GM18858 (cell line): ENCODE data around the gene YEATS4.

Experiments
- ATAC-seq: cut with Tn5 transposase; IDR thresholded peaks from one replicate; pipeline ENCODE4 v1.9.1; 2021; ENCODE audit not compliant: unreplicated experiment

Gene YEATS4

DNA sequence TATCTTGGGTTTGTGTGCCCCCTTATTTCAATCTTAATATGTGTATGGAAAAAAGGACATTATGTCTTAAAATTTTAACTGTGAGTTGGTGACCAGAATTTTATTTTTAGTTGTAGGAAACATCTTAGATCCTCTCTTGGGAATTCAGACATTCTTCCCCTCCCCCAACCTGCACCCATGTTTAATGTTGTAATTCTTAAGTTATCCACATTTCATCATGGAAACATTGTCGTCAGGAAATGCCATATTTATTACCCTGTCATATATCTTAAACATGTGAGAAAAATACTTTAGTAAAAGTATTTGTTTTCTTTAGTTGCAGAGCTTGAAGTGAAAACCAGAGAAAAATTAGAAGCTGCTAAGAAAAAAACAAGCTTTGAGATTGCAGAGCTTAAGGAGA lies 30.3 kb downstream of the YEATS4 start:
- ATAC-seq: no peak

DNA sequence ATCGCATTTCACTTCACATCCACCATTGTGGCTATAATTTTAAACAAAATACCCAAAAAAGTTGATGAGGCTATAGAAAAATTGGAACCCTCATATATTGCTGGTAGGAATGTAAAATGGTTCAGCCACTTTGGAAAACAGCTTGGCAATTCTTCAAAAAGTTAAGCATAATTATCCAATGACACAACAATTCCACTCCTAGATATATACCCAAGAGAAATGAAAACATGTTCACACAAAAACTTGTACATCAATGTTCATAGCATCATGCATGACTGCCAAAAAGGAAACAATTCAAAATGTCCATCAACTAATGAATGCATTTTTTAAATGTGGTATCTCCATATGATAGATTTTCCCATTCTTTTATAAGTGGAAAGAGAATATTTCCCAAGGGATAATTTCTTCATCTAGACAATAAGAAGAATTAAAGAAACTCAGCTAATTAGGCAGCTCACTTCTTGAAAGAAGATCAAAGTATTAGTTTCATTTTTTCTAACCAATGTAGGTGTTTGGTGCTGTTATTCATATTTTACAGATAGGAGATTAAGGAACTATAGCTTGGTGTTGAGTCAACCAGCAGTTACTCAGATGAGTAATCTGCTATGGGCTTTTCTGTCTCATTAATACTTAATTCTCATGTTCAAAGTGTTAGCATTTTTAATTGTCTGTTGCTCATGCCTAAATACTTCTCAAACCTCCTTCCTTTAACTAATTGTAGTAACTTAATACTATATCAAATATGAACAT lies 32.8 kb downstream of the YEATS4 start:
- peak; percentile 84 for ATAC-seq

DNA sequence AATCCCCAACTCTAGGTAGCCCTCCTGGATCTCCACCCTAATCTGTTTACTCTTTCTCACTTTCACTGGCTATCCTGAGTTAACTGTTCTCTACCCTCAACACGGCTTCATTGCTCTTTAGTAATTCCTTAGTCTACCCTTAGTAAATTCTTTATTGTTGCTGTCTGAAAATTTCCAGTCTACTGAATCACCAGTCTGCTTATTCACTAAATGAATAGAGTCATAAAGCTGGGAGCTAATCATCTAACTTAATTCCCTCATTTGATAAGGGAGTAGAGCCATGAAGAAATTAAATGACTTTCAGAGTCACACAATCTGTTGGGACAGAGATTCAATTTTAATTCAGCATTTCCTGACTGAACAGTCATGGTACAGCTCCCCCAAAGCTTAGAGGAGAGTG lies 36.5 kb downstream of the YEATS4 start:
- no peak for ATAC-seq

DNA sequence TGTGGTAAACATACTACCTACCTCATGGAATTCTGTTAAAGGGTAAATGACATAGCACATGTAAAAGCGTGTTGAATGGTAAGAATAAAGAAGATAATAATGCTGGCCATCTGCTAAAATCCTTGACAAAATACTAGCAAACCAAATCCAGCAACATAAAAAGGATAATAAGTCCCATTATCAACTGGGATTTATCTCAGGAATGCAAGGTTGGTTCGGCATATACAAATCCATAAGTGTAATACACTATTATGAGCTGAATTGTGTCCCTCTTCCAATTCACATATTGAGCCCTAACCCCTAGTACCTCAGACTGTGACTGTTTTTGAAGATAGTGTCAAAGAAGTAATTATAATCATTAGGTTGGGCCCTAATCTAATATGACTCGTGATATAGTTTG lies 37.4 kb downstream of the YEATS4 start:
- no peak for ATAC-seq

- ATAC-seq: no peak
These were observed 38.4 kb downstream of the YEATS4 start for GRCh38 chr12:69397978-69398377.

GRCh38 chr12:69401940-69402339 lies 42.4 kb downstream of the YEATS4 start:
- ATAC-seq: no peak

DNA sequence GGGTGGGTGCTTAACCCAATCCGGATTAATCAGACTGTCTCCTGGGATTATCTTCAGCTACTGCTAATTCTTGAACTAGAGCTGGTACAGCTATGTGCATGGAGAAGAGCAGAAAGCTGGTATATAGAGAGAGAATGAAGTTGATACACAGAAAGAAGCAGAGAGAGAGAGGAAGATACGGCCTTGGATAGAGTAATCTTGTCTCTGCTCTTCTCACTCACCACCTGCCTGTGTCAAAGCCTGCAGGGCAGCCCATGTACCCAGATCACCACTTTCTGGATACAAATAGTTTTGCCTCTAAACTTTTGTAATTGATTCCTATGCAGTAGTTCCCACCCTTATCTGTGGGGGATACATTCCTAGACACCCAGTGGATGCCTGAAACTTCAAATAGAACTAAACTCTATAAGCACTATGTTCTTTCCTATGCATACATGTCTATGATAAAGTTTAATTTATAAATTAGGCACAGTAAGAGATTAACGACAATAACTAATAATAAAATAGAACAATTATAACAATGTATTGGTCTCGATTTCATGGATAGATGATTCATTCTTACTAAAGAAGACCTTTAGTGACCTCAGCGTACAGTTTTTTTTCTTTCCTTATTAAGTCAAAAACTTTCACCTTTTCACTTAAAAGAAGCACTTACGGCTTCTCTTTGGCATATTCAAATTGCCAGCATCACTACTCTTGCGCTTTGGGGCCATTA lies 45.5 kb downstream of the YEATS4 start:
- no peak for ATAC-seq

GRCh38 chr12:69405566-69405865 lies 46.0 kb downstream of the YEATS4 start:
- ATAC-seq: no peak

- ATAC-seq: no peak
These were observed 46.7 kb downstream of the YEATS4 start for GRCh38 chr12:69406217-69406616.

DNA sequence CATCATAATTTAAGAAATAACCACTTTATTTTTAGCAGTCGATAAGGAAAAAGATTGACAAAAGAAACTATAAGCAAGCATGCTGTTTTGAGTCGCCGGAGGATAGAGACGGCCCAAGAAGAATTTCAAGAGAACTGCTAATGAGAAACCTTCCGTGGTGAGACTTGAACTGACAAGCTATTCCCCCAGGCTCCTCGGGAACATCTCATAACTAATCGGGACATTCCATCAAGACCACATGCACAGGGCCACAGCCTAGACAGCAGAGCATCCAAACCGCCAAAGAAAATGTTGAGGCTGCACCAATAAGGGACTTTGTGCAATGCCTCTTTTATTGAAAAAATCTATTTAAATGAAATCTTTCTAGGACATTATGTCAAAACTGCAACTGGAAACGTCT lies 51.0 kb downstream of the YEATS4 start:
- no peak for ATAC-seq

DNA sequence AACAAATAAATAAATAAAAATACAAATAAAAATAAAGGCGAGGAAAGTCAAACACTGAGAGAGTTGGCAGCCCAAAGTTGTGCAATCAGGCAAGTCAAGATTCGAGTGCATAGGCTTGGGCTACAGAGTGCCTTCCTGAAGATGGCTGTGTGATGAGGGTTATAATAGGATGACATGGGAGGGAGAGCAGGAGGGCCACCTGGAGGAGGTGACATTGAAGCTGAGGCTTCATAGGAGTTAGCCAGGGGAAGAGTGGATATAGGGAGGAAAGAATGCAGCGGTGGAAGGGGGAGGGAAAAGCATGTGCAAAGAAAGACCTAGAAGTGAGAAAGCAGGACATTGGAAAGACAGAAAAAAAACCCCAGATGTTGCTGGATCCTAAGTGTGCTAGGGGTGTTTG lies 53.1 kb downstream of the YEATS4 start:
- no peak for ATAC-seq

GRCh38 chr12:69415471-69416275 lies 56.1 kb downstream of the YEATS4 start:
- ATAC-seq: no peak

GRCh38 chr12:69417231-69417630 lies 57.7 kb downstream of the YEATS4 start:
- no peak for ATAC-seq

DNA sequence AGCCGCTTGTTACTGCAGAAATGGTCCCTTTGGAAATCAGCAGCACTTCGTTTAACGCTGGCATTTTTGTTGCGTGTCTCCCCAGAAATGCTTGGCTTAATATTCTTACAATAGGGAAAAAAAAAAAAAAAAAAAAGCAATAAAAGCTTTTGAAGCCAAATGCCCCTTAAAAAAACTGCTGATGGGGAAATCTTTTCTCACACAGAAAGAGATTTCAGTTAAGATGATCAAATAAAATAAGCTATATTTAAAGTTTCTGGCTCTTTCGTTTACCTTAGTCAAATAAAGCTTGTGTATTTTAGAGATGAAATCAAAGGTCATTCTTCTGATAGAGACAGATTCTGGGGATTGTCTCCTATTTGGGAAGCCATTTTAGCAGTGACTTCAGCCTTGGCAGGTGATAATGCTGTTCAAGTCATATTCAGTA lies 58.2 kb downstream of the YEATS4 start:
- ATAC-seq: no peak

DNA sequence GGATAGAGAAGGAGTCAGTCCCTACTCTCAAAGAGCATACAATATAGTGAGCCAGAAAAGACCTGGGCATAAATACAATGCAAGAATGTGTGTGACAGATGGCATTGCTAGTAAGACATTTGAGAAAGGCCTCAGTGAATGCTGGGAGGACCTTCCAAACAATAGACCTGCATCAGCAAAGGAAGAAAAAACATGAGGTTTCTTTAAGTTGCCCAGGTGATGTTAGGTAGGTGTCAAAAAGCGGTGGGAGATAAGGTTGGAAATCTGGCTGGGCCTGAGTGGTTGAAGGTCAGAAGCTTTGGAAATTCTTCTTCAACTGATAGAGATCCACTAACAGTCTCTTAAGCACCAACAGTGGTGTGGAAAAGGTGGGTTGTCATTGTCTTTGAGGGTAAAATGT lies 60.2 kb downstream of the YEATS4 start:
- ATAC-seq: no peak

- ATAC-seq: no peak
These were observed 62.0 kb downstream of the YEATS4 start for GRCh38 chr12:69421548-69421947.

- ATAC-seq: no peak
These were observed 63.7 kb downstream of the YEATS4 start for GRCh38 chr12:69423037-69423905.

- ATAC-seq: no peak
These were observed 65.9 kb downstream of the YEATS4 start for GRCh38 chr12:69425417-69425816.

DNA sequence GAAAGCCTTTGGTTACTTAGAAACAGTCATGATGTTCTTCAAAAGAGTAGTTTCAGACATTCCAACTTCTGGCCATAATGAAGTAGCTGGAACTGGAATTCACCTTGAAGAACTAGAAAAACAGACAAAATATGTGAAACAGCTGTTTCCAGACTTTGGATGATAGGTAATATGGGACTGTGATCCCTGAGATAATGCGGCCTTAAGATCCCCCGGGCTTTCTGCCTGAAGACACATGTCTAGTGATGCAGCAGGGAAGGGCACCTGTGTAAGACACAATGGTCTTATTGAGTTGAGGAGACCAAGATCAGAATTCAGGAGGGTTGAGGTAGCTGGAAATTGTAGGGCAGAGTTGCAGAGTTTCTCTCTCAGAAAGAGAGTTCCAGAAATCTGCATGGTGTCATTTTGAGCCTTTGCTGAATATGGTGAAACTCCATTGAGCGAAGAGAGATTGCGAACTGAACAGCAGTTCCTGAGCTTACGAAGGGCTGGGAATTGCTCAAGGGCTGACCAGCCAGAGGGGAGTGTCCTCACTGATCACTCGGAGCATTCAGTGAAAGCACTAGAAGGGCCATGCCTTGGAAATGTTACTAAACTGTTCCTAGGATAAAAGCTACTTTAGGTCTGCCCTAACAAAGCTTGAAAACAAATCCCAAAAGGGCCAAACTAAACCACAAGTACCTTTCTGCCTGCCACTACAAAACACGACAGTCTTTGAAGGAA lies 69.0 kb downstream of the YEATS4 start:
- no peak for ATAC-seq

GRCh38 chr12:69430942-69431590 lies 71.5 kb downstream of the YEATS4 start:
- no peak for ATAC-seq
